ENCODE data around the gene PRR15L. TPM values are rescaled to one million over a fixed set of nuclear protein-coding genes. Genes with fewer than 3 reads are reported as not detected.

The PRR15L gene
- total RNA-seq, 3 donors from 2014 or later (not counting 1 experiment from before 2014, with no cell fraction given), result not detected

DNA sequence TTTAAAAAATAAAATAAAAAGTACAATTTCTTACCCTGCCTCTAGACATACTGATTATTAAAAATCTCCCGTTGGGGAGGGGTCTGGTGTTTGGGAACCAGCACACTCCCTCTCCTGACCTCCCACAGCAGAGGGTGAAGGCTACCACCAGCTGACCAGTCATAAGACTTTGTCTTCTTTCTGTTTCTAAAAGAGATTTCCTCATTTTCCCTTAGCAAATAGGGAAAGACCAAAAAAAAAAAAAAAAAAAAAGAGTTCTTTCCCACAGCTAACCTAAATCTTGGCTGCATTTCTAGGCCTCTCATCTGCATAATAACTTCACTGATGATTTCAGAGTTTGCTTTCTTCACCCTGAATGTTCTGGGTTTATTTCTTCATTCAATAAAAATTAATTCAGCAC is 43.5 kb upstream of the PRR15L start:
- Mint-ChIP-seq H3K27ac (no peak overlapping the region), H3K9me3 (no peaks in the 10 kb centered on the region), H3K4me1 (no peaks in the 10 kb centered on the region), H3K4me3 (no peak overlapping the region), H3K27me3 (ENCODE audit: low read depth in 2 of 2) (peaks cover 8 to 14% of the 10 kb centered on the region in 2 donors), H3K36me3 (no peaks in the 10 kb centered on the region)
- Histone ChIP-seq H3K36me3 (ENCODE audit: control insufficient read depth, insufficient read depth, low read length) (no peaks in the 10 kb centered on the region), H3K27ac (ENCODE audit: low read length) (no peak overlapping the region), H3K4me1 (ENCODE audit: control insufficient read depth, insufficient read depth, low read length) (peaks cover 3% of the 10 kb centered on the region), H3K9me3 (ENCODE audit: control insufficient read depth, insufficient read depth, low read length) (no peaks in the 10 kb centered on the region), H3K4me3 (ENCODE audit: low read length) (no peak overlapping the region), H3K27me3 (ENCODE audit: control insufficient read depth, insufficient read depth, low read length) (peaks cover 2% of the 10 kb centered on the region)
- no CpG with 5 or more reads among the region's 1 CpG for WGBS (ENCODE audit: insufficient coverage)
- ATAC-seq (no peak), DNase-seq (no peak)
- TF ChIP-seq, protein P1, sequence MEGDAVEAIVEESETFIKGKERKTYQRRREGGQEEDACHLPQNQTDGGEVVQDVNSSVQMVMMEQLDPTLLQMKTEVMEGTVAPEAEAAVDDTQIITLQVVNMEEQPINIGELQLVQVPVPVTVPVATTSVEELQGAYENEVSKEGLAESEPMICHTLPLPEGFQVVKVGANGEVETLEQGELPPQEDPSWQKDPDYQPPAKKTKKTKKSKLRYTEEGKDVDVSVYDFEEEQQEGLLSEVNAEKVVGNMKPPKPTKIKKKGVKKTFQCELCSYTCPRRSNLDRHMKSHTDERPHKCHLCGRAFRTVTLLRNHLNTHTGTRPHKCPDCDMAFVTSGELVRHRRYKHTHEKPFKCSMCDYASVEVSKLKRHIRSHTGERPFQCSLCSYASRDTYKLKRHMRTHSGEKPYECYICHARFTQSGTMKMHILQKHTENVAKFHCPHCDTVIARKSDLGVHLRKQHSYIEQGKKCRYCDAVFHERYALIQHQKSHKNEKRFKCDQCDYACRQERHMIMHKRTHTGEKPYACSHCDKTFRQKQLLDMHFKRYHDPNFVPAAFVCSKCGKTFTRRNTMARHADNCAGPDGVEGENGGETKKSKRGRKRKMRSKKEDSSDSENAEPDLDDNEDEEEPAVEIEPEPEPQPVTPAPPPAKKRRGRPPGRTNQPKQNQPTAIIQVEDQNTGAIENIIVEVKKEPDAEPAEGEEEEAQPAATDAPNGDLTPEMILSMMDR (IDR thresholded peaks at IDR 0.05), result no peak
- intact Hi-C loops (cut with micrococcal nuclease), result no loop called here

DNA sequence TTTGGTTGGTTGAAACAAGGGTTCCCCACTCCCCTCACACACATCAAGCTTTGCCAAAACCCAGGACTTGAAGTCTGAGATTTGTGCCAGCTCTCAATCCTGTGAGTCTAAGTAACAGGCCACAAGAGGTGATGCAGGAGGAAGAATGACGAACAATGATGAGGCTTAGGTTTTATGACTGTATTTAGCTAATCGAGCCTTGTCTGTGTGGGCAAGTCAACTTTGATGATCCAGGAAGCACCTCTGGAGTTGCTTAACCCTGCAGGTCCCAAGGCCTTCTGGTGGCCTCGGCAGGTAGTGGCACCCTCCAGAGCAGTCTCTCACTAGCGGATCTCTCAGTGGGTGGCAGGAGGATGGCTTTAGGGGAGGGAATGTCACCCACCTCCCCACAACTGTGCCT is 41.9 kb upstream of the PRR15L start:
- Mint-ChIP-seq H3K4me1 (no peaks in the 10 kb centered on the region), H3K9me3 (no peaks in the 10 kb centered on the region), H3K27me3 (ENCODE audit: low read depth in 2 of 2) (peaks cover 6 to 10% of the 10 kb centered on the region in 2 donors), H3K36me3 (no peaks in the 10 kb centered on the region), H3K27ac (no peak overlapping the region), H3K4me3 (no peak overlapping the region)
- Histone ChIP-seq H3K4me1 (ENCODE audit: control insufficient read depth, insufficient read depth, low read length) (peaks cover 3% of the 10 kb centered on the region), H3K9me3 (ENCODE audit: control insufficient read depth, insufficient read depth, low read length) (no peaks in the 10 kb centered on the region), H3K27ac (ENCODE audit: low read length) (no peak overlapping the region), H3K27me3 (ENCODE audit: control insufficient read depth, insufficient read depth, low read length) (no peaks in the 10 kb centered on the region), H3K36me3 (ENCODE audit: control insufficient read depth, insufficient read depth, low read length) (no peaks in the 10 kb centered on the region), H3K4me3 (ENCODE audit: low read length) (no peak overlapping the region)
- 61% methylated on average over 4 of the region's 4 CpGs for WGBS (ENCODE audit: insufficient coverage)
- ATAC-seq, result no peak
- intact Hi-C loops (cut with micrococcal nuclease), result no loop called here
- DNase-seq, result peak in 1 of 2 donors; percentile 25
- TF ChIP-seq, protein P1 (IDR thresholded peaks at IDR 0.05), result no peak

DNA sequence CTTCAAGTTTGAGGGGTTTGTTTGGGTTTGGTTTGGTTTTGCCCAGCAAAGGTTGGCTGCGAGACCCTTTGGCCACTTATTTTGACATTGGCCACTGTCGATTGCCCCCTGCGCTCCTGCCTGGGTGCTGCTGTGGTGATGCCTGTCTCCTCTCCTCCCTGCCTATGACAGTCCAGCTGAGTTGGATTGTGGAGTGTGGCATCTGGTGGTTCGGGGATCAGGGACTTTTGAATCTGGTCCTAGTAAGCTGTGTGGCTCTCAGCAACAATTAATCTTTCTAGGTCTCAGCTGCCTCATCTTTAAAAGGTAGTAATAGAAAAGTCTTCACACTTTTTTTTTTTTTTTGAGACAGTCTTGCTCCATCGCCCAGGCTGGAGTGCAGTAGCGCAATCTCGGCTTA is 40.4 kb upstream of the PRR15L start:
- no peak overlapping the region for H3K27ac Mint-ChIP-seq

DNA sequence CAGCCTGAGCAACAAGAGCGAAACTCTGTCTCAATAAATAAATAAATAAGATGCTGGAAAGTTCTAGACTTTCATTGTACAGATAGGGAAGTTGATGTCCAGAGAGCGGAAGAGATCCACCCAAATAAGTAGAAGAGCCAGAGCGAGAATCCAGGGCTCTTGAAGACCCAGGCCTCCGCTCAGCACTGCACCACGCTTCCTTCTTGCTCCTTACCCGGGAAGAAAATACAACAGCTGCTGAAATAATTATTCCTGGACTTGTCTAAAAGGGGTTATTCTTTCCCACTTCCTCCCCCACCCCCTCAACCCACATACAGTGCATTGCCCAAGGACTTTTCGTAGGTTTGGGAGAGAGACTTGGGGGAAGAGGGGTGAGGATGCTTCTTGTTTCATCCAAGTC is 39.9 kb upstream of the PRR15L start:
- Mint-ChIP-seq H3K9me3 (no peaks in the 10 kb centered on the region), H3K36me3 (no peaks in the 10 kb centered on the region), H3K27ac (no peak overlapping the region), H3K4me1 (no peaks in the 10 kb centered on the region), H3K4me3 (no peak overlapping the region), H3K27me3 (ENCODE audit: low read depth in 2 of 2) (no peaks in the 10 kb centered on the region)
- Histone ChIP-seq H3K4me1 (ENCODE audit: control insufficient read depth, insufficient read depth, low read length) (no peaks in the 10 kb centered on the region), H3K9me3 (ENCODE audit: control insufficient read depth, insufficient read depth, low read length) (no peaks in the 10 kb centered on the region), H3K4me3 (ENCODE audit: low read length) (no peak overlapping the region), H3K27ac (ENCODE audit: low read length) (no peak overlapping the region), H3K36me3 (ENCODE audit: control insufficient read depth, insufficient read depth, low read length) (no peaks in the 10 kb centered on the region), H3K27me3 (ENCODE audit: control insufficient read depth, insufficient read depth, low read length) (no peaks in the 10 kb centered on the region)
- intact Hi-C loops (cut with micrococcal nuclease), result no loop called here
- no peak for ATAC-seq
- no peak for DNase-seq
- TF ChIP-seq, protein P1 (IDR thresholded peaks at IDR 0.05), result no peak
- WGBS (ENCODE audit: insufficient coverage), result 87% methylated on average over 7 of the region's 7 CpGs

More for the DNA sequence above, 40.4 kb upstream of the PRR15L start:
- H3K27ac ChIP-seq (ENCODE audit: low read length), result no peak overlapping the region
- Mint-ChIP-seq H3K27me3 (ENCODE audit: low read depth in 2 of 2) (no peaks in the 10 kb centered on the region), H3K4me1 (no peaks in the 10 kb centered on the region), H3K36me3 (no peaks in the 10 kb centered on the region), H3K4me3 (no peak overlapping the region), H3K9me3 (no peaks in the 10 kb centered on the region)
- no peaks in the 10 kb centered on the region for H3K27me3 ChIP-seq (ENCODE audit: control insufficient read depth, insufficient read depth, low read length)
- TF ChIP-seq, protein P1 (IDR thresholded peaks at IDR 0.05), result no peak
- ATAC-seq (no peak), DNase-seq (no peak)
- H3K9me3 ChIP-seq (ENCODE audit: control insufficient read depth, insufficient read depth, low read length), result no peaks in the 10 kb centered on the region
- intact Hi-C loops (cut with micrococcal nuclease), result no loop called here
- no peak overlapping the region for H3K4me3 ChIP-seq (ENCODE audit: low read length)
- peaks cover 2% of the 10 kb centered on the region for H3K4me1 ChIP-seq (ENCODE audit: control insufficient read depth, insufficient read depth, low read length)
- H3K36me3 ChIP-seq (ENCODE audit: control insufficient read depth, insufficient read depth, low read length), result no peaks in the 10 kb centered on the region
- whole genome bisulfite sequencing (ENCODE audit: insufficient coverage), result 89% methylated on average over 7 of the region's 7 CpGs

All from natural killer cell (primary cell).